Measurements from ENCODE around the gene C19orf38.

C19orf38 gene

GRCh38 chr19:10913716-10914340 is 65.6 kb downstream of the C19orf38 start:
- DNase-seq, result no peak

GRCh38 chr19:10915130-10916091 is 67.2 kb downstream of the C19orf38 start:
- DNase-seq, result peak; percentile 95

GRCh38 chr19:10916602-10917001 is 68.4 kb downstream of the C19orf38 start:
- DNase-seq, result no peak

- DNase-seq, result no peak
These were observed 70.1 kb downstream of the C19orf38 start for GRCh38 chr19:10918359-10918758.

Measured in EL (cell line).